GM23338 (cell line): ENCODE measurements around the gene ELMO3.

Experiments
- CREB1 ChIP-seq: fragments of 250-450 bp; sonication (Bioruptor Pico); IDR thresholded peaks from 2 replicates; pipeline ENCODE4 v1.5.0; 2020; ENCODE audit warnings: low read depth, mild to moderate bottlenecking, moderate library complexity
- CTCF ChIP-seq, 2 experiments: fragments of 200-600 bp in 1 of 2; sonication (generic) in 1 of 2; conservative IDR thresholded peaks; 2 replicates each; pipeline versions ENCODE4 v1.5.1 to v1.6.1; 2016 to 2017; ENCODE audit warnings: antibody characterized with exemption in 2 of 2, low read depth in 2 of 2, mild to moderate bottlenecking in 2 of 2, moderate library complexity in 1 of 2
- ETS1 ChIP-seq: IDR thresholded peaks from 2 replicates; pipeline ENCODE4 v1.6.1; 2016; ENCODE audit warnings: antibody characterized with exemption
- EZH2 ChIP-seq: fragments of 200-600 bp; sonication (generic); IDR thresholded peaks from one replicate; pipeline ENCODE4 v1.8.0; 2017; ENCODE audit warnings: antibody characterized with exemption, mild to moderate bottlenecking, low read depth; ENCODE audit not compliant: unreplicated experiment
- EZH2phosphoT487 ChIP-seq: fragments of 200-600 bp; sonication (generic); IDR thresholded peaks from one replicate; pipeline ENCODE4 v1.8.1; 2018; ENCODE audit warnings: antibody characterized with exemption; ENCODE audit not compliant: unreplicated experiment
- JUNB ChIP-seq: IDR thresholded peaks from one replicate; pipeline ENCODE4 v1.6.1; 2016; ENCODE audit warnings: antibody characterized with exemption; ENCODE audit not compliant: unreplicated experiment
- NANOG ChIP-seq: IDR thresholded peaks from 2 replicates; pipeline ENCODE4 v1.6.1; 2016; ENCODE audit warnings: antibody characterized with exemption, borderline replicate concordance
- POLR2AphosphoS5 ChIP-seq: IDR thresholded peaks from 2 replicates; pipeline ENCODE4 v1.6.1; 2016; ENCODE audit warnings: antibody characterized with exemption, low read depth
- REST ChIP-seq: IDR thresholded peaks from one replicate; pipeline ENCODE4 v1.6.1; 2018; ENCODE audit warnings: antibody characterized with exemption; ENCODE audit not compliant: unreplicated experiment
- STAT1 ChIP-seq: IDR thresholded peaks from one replicate; pipeline ENCODE4 v1.6.1; 2016; ENCODE audit warnings: antibody characterized with exemption; ENCODE audit not compliant: unreplicated experiment
- ZNF114 ChIP-seq: fragments of 250-450 bp; sonication (Bioruptor Pico); IDR thresholded peaks from 2 replicates; pipeline ENCODE4 v1.5.0; 2020; ENCODE audit warnings: mild to moderate bottlenecking, moderate library complexity
- ZNF331 ChIP-seq: fragments of 250-450 bp; sonication (Bioruptor Pico); IDR thresholded peaks from 2 replicates; pipeline ENCODE4 v1.5.0; 2020; ENCODE audit warnings: low read depth, mild to moderate bottlenecking, moderate library complexity
- ZNF462 ChIP-seq: fragments of 250-450 bp; sonication (Bioruptor Pico); IDR thresholded peaks from 2 replicates; pipeline ENCODE4 v1.5.0; 2020; ENCODE audit warnings: mild to moderate bottlenecking, moderate library complexity

GRCh38 chr16:67164599-67165061 is 34.3 kb upstream of the ELMO3 start, which contains the start of gene HSF4:
- TF ChIP-seq EZH2phosphoT487 (no peak), EZH2 (no peak), CTCF (conservative IDR thresholded peaks at IDR 0.05; ENCODE audit: low read depth in 2 of 2) (no peak), POLR2AphosphoS5 (no peak), JUNB (no peak), REST (no peak), CREB1 (CRISPR knock-in tag) (no peak), ETS1 (no peak), ZNF114 (no peak), ZNF462 (CRISPR knock-in tag) (no peak), ZNF331 (CRISPR knock-in tag) (no peak), STAT1 (no peak), NANOG (no peak)
